H9 (cell line): ENCODE results near the gene ATG4D. TPM values are rescaled to one million over a fixed set of nuclear protein-coding genes. Genes with fewer than 3 reads are reported as not detected.

Source experiments
- DNase-seq: peaks from one replicate; pipeline ENCODE4 v3.0.0-alpha.2; 2017
- H2AFZ ChIP-seq: one replicate; pipeline ENCODE4 v1.6.1; 2013; ENCODE audit warnings: mild to moderate bottlenecking, low read length, control low read depth, moderate library complexity
- H2AK5ac ChIP-seq: 2 replicates; pipeline ENCODE4 v1.6.1; 2013; ENCODE audit warnings: low read length, control low read depth, mixed read lengths; ENCODE audit not compliant: insufficient read length
- H2BK120ac ChIP-seq: one replicate; pipeline ENCODE4 v1.6.1; 2013; ENCODE audit warnings: low read depth, mild to moderate bottlenecking, low read length, control low read depth, inconsistent platforms; ENCODE audit not compliant: poor library complexity, severe bottlenecking
- H2BK12ac ChIP-seq: 2 replicates; pipeline ENCODE4 v1.6.1; 2013; ENCODE audit warnings: low read length, control low read depth, mixed read lengths, low read depth; ENCODE audit not compliant: insufficient read length
- H2BK15ac ChIP-seq: 2 replicates; pipeline ENCODE4 v1.6.1; 2013; ENCODE audit warnings: low read depth, low read length, control low read depth
- H2BK20ac ChIP-seq: one replicate; pipeline ENCODE4 v1.6.1; 2013; ENCODE audit warnings: low read depth, mild to moderate bottlenecking, low read length, control low read depth, inconsistent platforms; ENCODE audit not compliant: poor library complexity, severe bottlenecking
- H2BK5ac ChIP-seq: 2 replicates; pipeline ENCODE4 v1.6.1; 2013; ENCODE audit warnings: low read length, control low read depth, mixed read lengths; ENCODE audit not compliant: insufficient read length
- H3K14ac ChIP-seq: 2 replicates; pipeline ENCODE4 v1.6.1; 2013; ENCODE audit warnings: low read length, control low read depth; ENCODE audit not compliant: insufficient read depth
- H3K18ac ChIP-seq: 2 replicates; pipeline ENCODE4 v1.6.1; 2013; ENCODE audit warnings: low read depth, mild to moderate bottlenecking, mixed read lengths, low read length, control low read depth; ENCODE audit not compliant: insufficient read length
- H3K23ac ChIP-seq: 2 replicates; pipeline ENCODE4 v1.6.1; 2013; ENCODE audit warnings: low read length, control low read depth, mixed read lengths, low read depth; ENCODE audit not compliant: insufficient read length
- H3K23me2 ChIP-seq: 2 replicates; pipeline ENCODE4 v1.6.1; 2013; ENCODE audit warnings: low read depth, mild to moderate bottlenecking, mixed read lengths, low read length, control low read depth; ENCODE audit not compliant: insufficient read length, poor library complexity, severe bottlenecking
- H3K27ac ChIP-seq: 2 replicates; pipeline ENCODE4 v1.5.1; 2013; ENCODE audit warnings: low read length, control low read depth, mixed read lengths, low read depth; ENCODE audit not compliant: insufficient read length
- H3K27me3 ChIP-seq: 2 replicates; pipeline ENCODE4 v1.6.1; 2013; ENCODE audit warnings: low read length, control low read depth, inconsistent platforms; ENCODE audit not compliant: insufficient read depth
- H3K4ac ChIP-seq: 2 replicates; pipeline ENCODE4 v1.6.1; 2013; ENCODE audit warnings: low read depth, mild to moderate bottlenecking, control low read depth, inconsistent platforms, low read length, moderate library complexity
- H3K4me1 ChIP-seq: 2 replicates; pipeline ENCODE4 v1.6.1; 2013; ENCODE audit warnings: low read length, control low read depth, inconsistent platforms; ENCODE audit not compliant: insufficient read depth
- H3K4me2 ChIP-seq: 2 replicates; pipeline ENCODE4 v1.6.1; 2013; ENCODE audit warnings: low read length, control low read depth, mixed read lengths; ENCODE audit not compliant: insufficient read length, insufficient read depth
- H3K56ac ChIP-seq: 2 replicates; pipeline ENCODE4 v1.6.1; 2013; ENCODE audit warnings: low read depth, mild to moderate bottlenecking, mixed read lengths, low read length, control low read depth; ENCODE audit not compliant: insufficient read length
- H3K79me1 ChIP-seq: 2 replicates; pipeline ENCODE4 v1.6.1; 2013; ENCODE audit warnings: low read depth, mild to moderate bottlenecking, moderate library complexity, low read length, control low read depth, inconsistent platforms; ENCODE audit not compliant: insufficient read depth, poor library complexity, severe bottlenecking
- H3K79me2 ChIP-seq: 2 replicates; pipeline ENCODE4 v1.6.1; 2013; ENCODE audit warnings: low read length, control low read depth, inconsistent platforms; ENCODE audit not compliant: insufficient read depth
- H3K9ac ChIP-seq: 2 replicates; pipeline ENCODE4 v1.6.1; 2013; ENCODE audit warnings: low read length, control low read depth, mixed read lengths; ENCODE audit not compliant: insufficient read length; ENCODE audit errors: extremely low read depth
- H3K9me3 ChIP-seq: one replicate; pipeline ENCODE4 v1.6.1; 2013; ENCODE audit warnings: low read depth, low read length, inconsistent platforms; ENCODE audit not compliant: control insufficient read depth
- H3T11ph ChIP-seq: one replicate; pipeline ENCODE4 v1.6.1; 2013; ENCODE audit warnings: mild to moderate bottlenecking, low read length, control low read depth, inconsistent platforms
- H4K20me1 ChIP-seq: one replicate; pipeline ENCODE4 v1.6.1; 2013; ENCODE audit not compliant: control insufficient read depth, insufficient read length, insufficient read depth
- H4K5ac ChIP-seq: 2 replicates; pipeline ENCODE4 v1.6.1; 2013; ENCODE audit warnings: low read depth, mild to moderate bottlenecking, mixed read lengths, low read length, control low read depth; ENCODE audit not compliant: insufficient read length
- H4K8ac ChIP-seq: replicated peaks from 2 replicates; pipeline ENCODE4 v1.6.1; 2013; ENCODE audit warnings: low read length, control low read depth, mixed read lengths, low read depth; ENCODE audit not compliant: insufficient read length
- H4K91ac ChIP-seq: 2 replicates; pipeline ENCODE4 v1.6.1; 2013; ENCODE audit warnings: low read depth, mild to moderate bottlenecking, moderate library complexity, mixed read lengths, low read length, control low read depth; ENCODE audit not compliant: insufficient read length
- H3K27ac Mint-ChIP-seq, 3 experiments: 2 replicates in 2 of 3; 3 replicates in 1 of 3; pipeline ENCODE4 v1.8.0; 2020 to 2021; ENCODE audit warnings: mixed read lengths in 3 of 3, mild to moderate bottlenecking in 1 of 3, moderate library complexity in 1 of 3
- H3K27me3 Mint-ChIP-seq: 2 replicates; pipeline ENCODE4 v1.8.0; 2021; ENCODE audit warnings: low read depth, mild to moderate bottlenecking, moderate library complexity, mixed read lengths
- H3K36me3 Mint-ChIP-seq, 3 experiments: 2 replicates in 2 of 3; 3 replicates in 1 of 3; pipeline ENCODE4 v1.8.0; 2020 to 2021; ENCODE audit warnings: low read depth in 3 of 3, mixed read lengths in 3 of 3; ENCODE audit not compliant: insufficient read depth in 1 of 3
- H3K4me1 Mint-ChIP-seq, 2 experiments: 2 replicates each; pipeline ENCODE4 v1.8.0; 2020; ENCODE audit warnings: mixed read lengths in 2 of 2
- H3K4me3 Mint-ChIP-seq, 2 experiments: 2 replicates in 1 of 2; 3 replicates in 1 of 2; pipeline ENCODE4 v1.8.0; 2020 to 2021; ENCODE audit warnings: mild to moderate bottlenecking in 2 of 2, mixed read lengths in 2 of 2, moderate library complexity in 1 of 2
- H3K9me3 Mint-ChIP-seq, 2 experiments: 2 replicates in 1 of 2; 3 replicates in 1 of 2; pipeline ENCODE4 v1.8.0; 2020; ENCODE audit warnings: mild to moderate bottlenecking in 2 of 2, mixed read lengths in 2 of 2, moderate library complexity in 1 of 2
- WGBS: extraction: QIAGEN DNeasy Blood & Tissue Kit; methylation state at CpG from one replicate; pipeline ENCODE4 v1.1.7; 2013; ENCODE audit warnings: missing lambda C conversion rate, low lambda C conversion rate, mixed read lengths; ENCODE audit not compliant: insufficient read length; ENCODE audit errors: extremely low coverage; 5-methylcytosine and 5-hydroxymethylcytosine counted together
- total RNA-seq: library from RNA; stranded (reverse); gene quantifications from 2 replicates; pipeline ENCODE4 v1.2.1, GENCODE V29; 2021
- TF ChIP-seq, protein P1 (sequence below): fragments of 200-600 bp; sonication (generic); conservative IDR thresholded peaks from 3 replicates; pipeline ENCODE4 v1.8.0; 2021; ENCODE audit warnings: antibody characterized with exemption, mild to moderate bottlenecking

The ATG4D gene
- total RNA-seq, 1 experiment from 2014 or later, result 55.8 TPM

DNA sequence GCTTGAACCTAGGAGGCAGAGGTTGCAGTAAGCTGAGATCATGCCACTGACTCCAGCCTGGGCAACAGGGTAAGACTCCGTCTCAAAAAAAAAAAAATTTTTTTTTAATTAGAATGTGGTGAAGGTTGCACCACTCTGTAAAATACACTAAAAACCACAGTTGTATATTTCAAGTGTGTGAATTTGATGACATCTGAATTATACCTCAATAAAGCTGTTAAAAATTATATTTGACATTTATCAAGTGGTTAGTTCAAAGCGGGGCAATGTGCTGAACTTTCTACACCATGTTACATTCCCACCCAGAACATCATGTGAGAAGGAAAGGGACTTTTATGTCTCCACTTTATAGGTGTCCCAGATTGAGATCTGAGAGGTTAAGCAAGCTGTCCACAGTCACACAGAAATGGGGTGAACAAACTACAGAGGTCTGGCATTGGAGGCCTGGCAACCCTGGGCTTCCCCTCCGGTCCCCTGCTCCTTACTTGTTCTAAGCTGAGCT, 20.5 kb upstream of the ATG4D start:
- H3K56ac ChIP-seq, result no peak overlapping the region
- H3T11ph ChIP-seq, result no peak overlapping the region
- no peaks in the 10 kb centered on the region; the same call in 1 of the 2 replicates for H3K4me1 ChIP-seq
- H3K14ac ChIP-seq, result no peak overlapping the region
- Mint-ChIP-seq H3K36me3 (no peaks in the 10 kb centered on the region), H3K4me3 (no peak overlapping the region), H3K9me3 (no peaks in the 10 kb centered on the region), H3K27ac (no peak overlapping the region), H3K4me1 (peaks cover 10 to 16% of the 10 kb centered on the region in 2 experiments), H3K27me3 (peaks cover 17% of the 10 kb centered on the region)
- H3K4me2 ChIP-seq, result no peak overlapping the region
- H3K4ac ChIP-seq, result no peak overlapping the region
- no peak overlapping the region for H4K91ac ChIP-seq
- no peak overlapping the region for H3K18ac ChIP-seq
- H3K23me2 ChIP-seq, result peaks cover 5% of the 10 kb centered on the region
- no peak overlapping the region for H4K8ac ChIP-seq
- no peak overlapping the region for H3K9ac ChIP-seq
- WGBS, result no CpG with 5 or more reads among the region's 3 CpGs
- no peak for DNase-seq
- H3K27ac ChIP-seq, result no peak overlapping the region
- no peak overlapping the region for H2BK20ac ChIP-seq
- H3K27me3 ChIP-seq, result no peaks in the 10 kb centered on the region; the same call in 1 of the 2 replicates
- no peaks in the 10 kb centered on the region for H3K79me1 ChIP-seq
- H2AFZ ChIP-seq, result no peak overlapping the region
- TF ChIP-seq, protein P1, sequence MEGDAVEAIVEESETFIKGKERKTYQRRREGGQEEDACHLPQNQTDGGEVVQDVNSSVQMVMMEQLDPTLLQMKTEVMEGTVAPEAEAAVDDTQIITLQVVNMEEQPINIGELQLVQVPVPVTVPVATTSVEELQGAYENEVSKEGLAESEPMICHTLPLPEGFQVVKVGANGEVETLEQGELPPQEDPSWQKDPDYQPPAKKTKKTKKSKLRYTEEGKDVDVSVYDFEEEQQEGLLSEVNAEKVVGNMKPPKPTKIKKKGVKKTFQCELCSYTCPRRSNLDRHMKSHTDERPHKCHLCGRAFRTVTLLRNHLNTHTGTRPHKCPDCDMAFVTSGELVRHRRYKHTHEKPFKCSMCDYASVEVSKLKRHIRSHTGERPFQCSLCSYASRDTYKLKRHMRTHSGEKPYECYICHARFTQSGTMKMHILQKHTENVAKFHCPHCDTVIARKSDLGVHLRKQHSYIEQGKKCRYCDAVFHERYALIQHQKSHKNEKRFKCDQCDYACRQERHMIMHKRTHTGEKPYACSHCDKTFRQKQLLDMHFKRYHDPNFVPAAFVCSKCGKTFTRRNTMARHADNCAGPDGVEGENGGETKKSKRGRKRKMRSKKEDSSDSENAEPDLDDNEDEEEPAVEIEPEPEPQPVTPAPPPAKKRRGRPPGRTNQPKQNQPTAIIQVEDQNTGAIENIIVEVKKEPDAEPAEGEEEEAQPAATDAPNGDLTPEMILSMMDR, result no peak
- H3K23ac ChIP-seq, result no peak overlapping the region
- no peak overlapping the region for H2BK12ac ChIP-seq
- no peaks in the 10 kb centered on the region for H3K9me3 ChIP-seq
- H2BK15ac ChIP-seq, result no peak overlapping the region
- H3K79me2 ChIP-seq, result no peaks in the 10 kb centered on the region
- H2BK5ac ChIP-seq, result no peak overlapping the region
- H4K5ac ChIP-seq, result no peak overlapping the region
- H2BK120ac ChIP-seq, result no peak overlapping the region
- no peaks in the 10 kb centered on the region for H4K20me1 ChIP-seq
- H2AK5ac ChIP-seq, result no peak overlapping the region
